ENCODE measurements around the gene TST. TPM values are rescaled to one million over a fixed set of nuclear protein-coding genes. Genes with fewer than 3 reads are reported as not detected.

Gene TST
- total and polyA plus RNA-seq, 2 donors (not counting 1 experiment from before 2014, with no cell fraction given), result 1.4 to 5.9 TPM

- intact Hi-C loops (cut with micrococcal nuclease), result loop anchor here (1.0 to 10.0 kb wide), 3 partner anchors 190 to 498 kb away; no protein-coding TSS in a partner anchor
- no peak for TF ChIP-seq CTCF (IDR thresholded peaks at IDR 0.05)
- TF ChIP-seq EZH2 (IDR thresholded peaks at IDR 0.05; ENCODE audit: borderline replicate concordance, insufficient read depth, low read depth, low read length, poor library complexity, severe bottlenecking), result no peak
- H3K27me3 ChIP-seq (replicated peaks in 1 of 4; ENCODE audit: control extremely low read depth in 1 of 4, control insufficient read depth in 3 of 4, insufficient read depth in 4 of 4, low read length in 3 of 4), result no peaks in the 10 kb centered on the region
- no peak overlapping the region for H3K4me3 ChIP-seq (ENCODE audit: control extremely low read depth in 1 of 5, extremely low read depth in 1 of 5, insufficient read depth in 1 of 5, low read depth in 2 of 5, low read length in 4 of 5)
- peak overlapping the region; percentile 67 for H3K27ac Mint-ChIP-seq
- ATAC-seq (ENCODE audit: low read depth), result peak; percentile 16
- H3K27ac ChIP-seq (ENCODE audit: low read length in 2 of 2), result no peak overlapping the region
- H2AFZ ChIP-seq (ENCODE audit: insufficient read depth, low read depth, low read length, poor library complexity, severe bottlenecking), result peak overlapping the region; percentile 40
- H3K4me1 ChIP-seq (ENCODE audit: control insufficient read depth in 2 of 2, insufficient read depth in 2 of 2, low read length in 2 of 2), result peaks cover 9 to 14% of the 10 kb centered on the region in 2 donors
- H3K79me2 ChIP-seq (ENCODE audit: control insufficient read depth, insufficient read depth, low read length), result no peaks in the 10 kb centered on the region
- peaks cover 8% of the 10 kb centered on the region for H3K27me3 Mint-ChIP-seq
- H3K9ac ChIP-seq (ENCODE audit: low read length), result no peak overlapping the region
- DNase-seq, result peak; percentile 55
- H3K4me1 Mint-ChIP-seq, result peaks cover 15% of the 10 kb centered on the region
- H4K20me1 ChIP-seq (ENCODE audit: control insufficient read depth, insufficient read depth, low read length, poor library complexity, severe bottlenecking), result no peaks in the 10 kb centered on the region
- H3K4me3 Mint-ChIP-seq, result no peak overlapping the region
- CTCF ChIA-PET, result interaction anchor here (0.9 to 2.2 kb wide), 15 partner anchors 9 to 498 kb away, joined by 3 to 10 read pairs (median 4); partner anchors contain the start of genes IFT27, MPST and TST
- H3K4me2 ChIP-seq (replicated peaks; ENCODE audit: low read depth, low read length, poor library complexity, severe bottlenecking), result peak overlapping the region; percentile 20
- 65% methylated on average over 5 of the region's 9 CpGs for WGBS (ENCODE audit: insufficient coverage)
- no peaks in the 10 kb centered on the region for H3K9me3 Mint-ChIP-seq (ENCODE audit: insufficient read depth)
- no peaks in the 10 kb centered on the region for H3K36me3 ChIP-seq (replicated peaks in 1 of 2; ENCODE audit: control extremely low read depth in 1 of 2, control insufficient read depth in 1 of 2, extremely low read depth in 1 of 2, insufficient read depth in 2 of 2, low read length in 1 of 2)
- H3K9me3 ChIP-seq (ENCODE audit: control extremely low read depth in 1 of 3, control insufficient read depth in 2 of 3, insufficient read depth in 1 of 3, low read length in 2 of 3), result no peaks in the 10 kb centered on the region
- POLR2A ChIA-PET, result interaction anchor here (0.8 kb wide), 1 partner anchor 67 kb away, joined by 3 read pairs; no protein-coding TSS in a partner anchor
Measured at GRCh38 chr22:37044634-37045625, 25.7 kb upstream of the TST start.
